ENCODE measurements around the gene SLC7A1. TPM values are rescaled to one million over a fixed set of nuclear protein-coding genes. Genes with fewer than 3 reads are reported as not detected.

Gene SLC7A1
- polyA plus RNA-seq, 1 donor, result 14.6 TPM

DNA sequence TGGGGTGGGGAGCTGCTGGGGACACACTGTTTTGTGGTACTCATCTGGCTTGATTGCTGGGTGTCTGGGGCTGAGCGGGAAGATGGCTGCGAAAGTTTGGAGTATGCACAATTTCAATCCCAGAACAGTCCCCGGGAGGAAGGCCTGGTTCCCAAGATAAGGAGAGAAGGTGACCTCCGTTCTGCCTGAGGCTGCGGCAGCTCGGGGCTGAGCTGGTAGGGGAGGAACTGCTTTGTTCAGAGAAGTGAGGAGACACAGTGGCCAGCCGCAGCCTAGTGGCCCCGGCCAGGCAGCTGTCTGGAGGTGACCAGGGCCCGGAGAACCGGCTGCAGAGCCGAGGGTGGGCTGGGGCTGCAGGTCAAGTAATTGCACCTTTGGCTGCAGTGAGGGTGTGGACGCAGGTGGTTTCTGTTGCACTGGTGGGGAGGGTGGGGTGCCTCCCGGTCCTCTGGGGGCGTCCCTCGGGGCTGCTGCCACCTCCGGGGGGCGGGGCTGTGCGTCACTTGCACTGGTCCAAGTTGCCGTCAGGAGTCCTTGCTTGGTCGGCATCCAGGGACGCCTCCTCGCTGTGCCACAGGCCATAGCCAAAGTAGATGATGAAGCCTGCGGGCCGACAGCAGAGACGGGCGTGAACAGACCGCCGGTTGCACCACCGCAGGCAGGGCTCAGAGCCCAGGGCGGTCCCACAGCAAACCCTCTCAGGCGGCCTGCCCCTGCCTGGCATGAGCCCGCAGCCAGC lies 81.3 kb downstream of the SLC7A1 start:
- H3K27ac ChIP-seq (ENCODE audit: low read length), result no peak overlapping the region
- peaks cover 4% of the 10 kb centered on the region for H3K4me1 ChIP-seq (ENCODE audit: control insufficient read depth, insufficient read depth, low read length)
- WGBS (ENCODE audit: insufficient coverage, low lambda C conversion rate), result no CpG with 5 or more reads among the region's 32 CpGs
- DNase-seq, result no peak
- H3K9me3 ChIP-seq (ENCODE audit: control insufficient read depth, low read depth, low read length), result no peaks in the 10 kb centered on the region
- no peak overlapping the region for H3K4me3 ChIP-seq (ENCODE audit: low read length)
- H3K27me3 ChIP-seq (ENCODE audit: control insufficient read depth, insufficient read depth, low read length), result no peaks in the 10 kb centered on the region
- peaks cover 40% of the 10 kb centered on the region for H3K36me3 ChIP-seq (ENCODE audit: control insufficient read depth, insufficient read depth, low read length)

DNA sequence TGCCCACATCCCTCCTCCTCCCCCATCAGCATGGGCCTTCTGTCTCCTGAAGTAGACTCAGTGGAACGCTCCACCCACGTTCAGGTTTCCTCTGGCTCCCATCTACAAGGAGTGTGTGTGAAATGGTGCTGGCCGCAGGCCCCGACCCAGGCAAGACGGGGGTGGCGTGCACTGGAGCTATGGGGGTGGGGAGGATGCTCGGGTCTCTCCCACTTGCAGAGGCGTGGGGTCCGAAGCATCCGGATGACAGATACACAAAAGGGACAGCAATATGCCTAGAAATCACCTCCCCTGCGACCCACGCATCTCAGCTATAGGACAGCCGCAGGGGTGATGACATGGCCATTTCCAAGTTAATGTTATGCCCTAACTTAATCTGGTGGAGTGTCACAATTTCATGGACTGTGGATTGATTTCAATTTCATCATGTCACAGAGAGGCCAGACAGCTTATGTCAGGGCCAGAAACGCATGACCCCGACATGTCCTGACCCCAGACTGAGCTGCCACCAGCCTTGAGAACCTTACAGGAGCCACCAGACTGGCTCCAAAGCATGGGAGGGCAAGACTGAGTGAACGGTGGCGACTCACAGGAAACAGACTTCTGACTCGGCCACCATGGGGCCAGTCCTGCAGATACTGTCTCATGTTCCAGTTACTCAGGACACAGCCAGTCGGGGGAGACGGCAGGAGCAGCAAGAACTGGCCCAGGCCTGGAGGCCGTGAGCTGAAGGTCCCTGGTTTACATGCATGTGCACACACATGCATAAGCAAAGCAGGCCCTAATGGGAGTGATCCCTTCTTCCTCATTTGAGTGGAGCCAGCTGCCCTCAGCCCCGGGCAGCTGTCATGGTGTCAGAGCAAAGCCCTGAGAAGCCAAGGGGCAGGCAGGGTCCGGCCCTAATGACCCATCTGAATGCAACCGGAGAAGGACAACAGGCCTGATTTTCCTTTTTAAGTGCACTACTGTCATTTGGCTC lies 82.2 kb downstream of the SLC7A1 start:
- peaks cover 10% of the 10 kb centered on the region for H3K4me1 ChIP-seq (ENCODE audit: control insufficient read depth, insufficient read depth, low read length)
- DNase-seq, result no peak
- no CpG with 5 or more reads among the region's 24 CpGs for WGBS (ENCODE audit: insufficient coverage, low lambda C conversion rate)
- no peak overlapping the region for H3K27ac ChIP-seq (ENCODE audit: low read length)
- H3K4me3 ChIP-seq (ENCODE audit: low read length), result no peak overlapping the region
- H3K9me3 ChIP-seq (ENCODE audit: control insufficient read depth, low read depth, low read length), result no peaks in the 10 kb centered on the region
- H3K27me3 ChIP-seq (ENCODE audit: control insufficient read depth, insufficient read depth, low read length), result no peaks in the 10 kb centered on the region
- H3K36me3 ChIP-seq (ENCODE audit: control insufficient read depth, insufficient read depth, low read length), result peaks cover 38% of the 10 kb centered on the region

DNA sequence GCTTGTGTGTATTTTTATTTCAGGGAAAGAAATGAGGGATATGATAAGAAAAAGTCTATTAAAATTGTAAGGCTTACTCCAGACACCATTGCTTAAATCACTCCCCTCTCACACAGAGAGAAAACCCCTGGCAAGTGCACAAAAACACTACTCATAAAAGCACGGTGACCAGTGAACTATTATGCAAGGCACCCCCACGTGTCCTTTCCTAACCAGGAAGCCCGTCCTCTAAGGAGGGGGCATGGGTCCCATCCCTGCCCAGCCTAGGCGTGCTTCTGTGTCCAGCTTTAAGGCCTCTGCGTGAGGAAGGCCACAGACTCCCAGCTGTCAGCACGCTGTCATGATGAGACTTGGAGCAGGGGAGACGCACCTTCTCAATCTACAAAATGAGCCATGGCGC lies 83.5 kb downstream of the SLC7A1 start:
- WGBS (ENCODE audit: insufficient coverage, low lambda C conversion rate), result 92% methylated on average over 2 of the region's 8 CpGs
- H3K36me3 ChIP-seq (ENCODE audit: control insufficient read depth, insufficient read depth, low read length), result peaks cover 29% of the 10 kb centered on the region

DNA sequence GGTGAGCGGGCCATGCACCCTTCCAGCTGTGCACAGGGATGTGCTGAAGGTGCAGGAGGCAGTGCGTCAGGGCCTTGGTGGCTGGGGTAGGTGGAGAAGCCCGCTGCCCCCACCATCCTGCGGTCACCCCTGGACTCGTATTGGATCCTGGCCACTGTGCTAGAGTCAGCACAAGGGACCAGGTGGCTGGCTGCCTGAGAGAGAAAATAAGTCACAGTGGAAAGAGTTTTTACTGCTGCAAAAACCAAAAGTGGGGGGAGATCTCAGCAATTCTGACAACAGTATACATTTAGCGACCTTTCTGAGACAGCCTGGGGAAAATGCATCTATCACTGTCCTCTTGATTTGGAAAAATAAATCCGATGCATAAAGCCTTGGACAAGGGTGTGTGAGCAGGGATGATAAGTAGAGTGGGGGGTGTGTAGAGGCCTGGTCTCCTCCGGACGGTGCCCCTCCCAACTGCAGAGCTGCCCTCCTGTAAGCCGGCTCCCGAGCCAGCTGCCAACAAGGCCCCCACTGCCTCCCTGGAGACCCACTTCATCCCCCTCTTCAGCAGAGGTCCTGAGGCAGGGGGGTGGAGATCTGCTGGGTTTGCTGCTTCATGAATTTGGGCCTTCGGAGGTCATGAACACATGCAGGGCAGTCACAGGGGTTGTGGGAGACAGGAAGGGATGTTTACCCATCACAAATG lies 84.2 kb downstream of the SLC7A1 start:
- Histone ChIP-seq H3K36me3 (ENCODE audit: control insufficient read depth, insufficient read depth, low read length) (peaks cover 24% of the 10 kb centered on the region), H3K4me3 (ENCODE audit: low read length) (no peak overlapping the region), H3K9me3 (ENCODE audit: control insufficient read depth, low read depth, low read length) (no peaks in the 10 kb centered on the region), H3K27ac (ENCODE audit: low read length) (no peak overlapping the region), H3K4me1 (ENCODE audit: control insufficient read depth, insufficient read depth, low read length) (peaks cover 11% of the 10 kb centered on the region), H3K27me3 (ENCODE audit: control insufficient read depth, insufficient read depth, low read length) (no peaks in the 10 kb centered on the region)
- no CpG with 5 or more reads among the region's 12 CpGs for WGBS (ENCODE audit: insufficient coverage, low lambda C conversion rate)
- DNase-seq, result no peak

More for the DNA sequence above, 83.5 kb downstream of the SLC7A1 start:
- Histone ChIP-seq H3K27ac (ENCODE audit: low read length) (no peak overlapping the region), H3K27me3 (ENCODE audit: control insufficient read depth, insufficient read depth, low read length) (no peaks in the 10 kb centered on the region), H3K4me1 (ENCODE audit: control insufficient read depth, insufficient read depth, low read length) (peaks cover 11% of the 10 kb centered on the region), H3K4me3 (ENCODE audit: low read length) (no peak overlapping the region), H3K9me3 (ENCODE audit: control insufficient read depth, low read depth, low read length) (no peaks in the 10 kb centered on the region)
- DNase-seq, result no peak

DNA sequence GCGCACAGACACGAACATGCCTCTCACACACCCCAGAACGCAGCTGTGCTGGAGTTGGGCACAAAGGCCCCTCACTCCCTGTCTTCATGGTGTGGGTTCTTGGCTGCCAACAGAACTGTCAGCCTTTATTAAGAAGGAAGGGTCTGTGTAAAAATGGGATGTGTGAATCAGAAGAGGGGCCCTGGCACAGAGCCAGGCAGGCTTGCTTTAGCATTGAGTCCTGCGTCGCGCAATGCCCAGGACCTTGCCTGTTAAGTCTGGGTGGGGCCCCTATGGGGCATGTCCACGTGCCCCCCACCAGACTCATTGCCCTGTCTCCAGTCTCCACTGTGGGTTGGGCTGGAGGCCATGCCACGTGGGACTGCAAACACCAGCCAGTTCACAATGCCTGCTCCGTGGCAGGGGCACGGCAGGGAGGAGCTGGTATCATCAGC lies 84.8 kb downstream of the SLC7A1 start:
- H3K27me3 ChIP-seq (ENCODE audit: control insufficient read depth, insufficient read depth, low read length), result no peaks in the 10 kb centered on the region
- peaks cover 11% of the 10 kb centered on the region for H3K4me1 ChIP-seq (ENCODE audit: control insufficient read depth, insufficient read depth, low read length)
- no CpG with 5 or more reads among the region's 10 CpGs for WGBS (ENCODE audit: insufficient coverage, low lambda C conversion rate)
- no peak overlapping the region for H3K4me3 ChIP-seq (ENCODE audit: low read length)
- peaks cover 20% of the 10 kb centered on the region for H3K36me3 ChIP-seq (ENCODE audit: control insufficient read depth, insufficient read depth, low read length)
- DNase-seq, result no peak
- H3K27ac ChIP-seq (ENCODE audit: low read length), result no peak overlapping the region
- H3K9me3 ChIP-seq (ENCODE audit: control insufficient read depth, low read depth, low read length), result no peaks in the 10 kb centered on the region

DNA sequence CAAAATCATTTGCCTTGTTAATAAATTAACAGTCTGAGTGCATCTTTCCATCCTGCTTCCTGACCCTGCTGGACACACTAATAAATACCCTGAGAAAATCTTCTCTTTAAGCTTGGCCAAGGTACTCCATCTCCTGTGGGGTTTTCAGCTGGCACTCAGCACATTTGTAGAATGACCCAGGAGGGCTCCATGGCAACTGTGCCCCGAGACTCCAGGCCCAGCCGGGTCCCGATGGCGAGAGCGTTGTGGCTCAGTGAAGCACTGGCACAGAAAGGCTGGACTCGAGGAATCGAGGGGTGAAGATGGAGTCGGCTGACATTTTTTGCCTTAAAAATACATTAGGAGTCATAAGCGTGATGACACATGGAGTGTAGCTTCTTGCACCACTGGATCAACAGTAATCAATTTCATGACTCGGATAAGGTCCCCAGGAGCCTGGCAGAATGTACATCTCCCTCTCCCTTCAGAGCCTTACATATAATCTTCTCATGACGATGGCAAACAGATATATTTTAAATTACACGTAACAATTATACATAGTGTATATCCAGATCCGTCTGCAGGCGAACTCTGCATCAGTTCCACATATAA lies 85.4 kb downstream of the SLC7A1 start:
- peaks cover 16% of the 10 kb centered on the region for H3K36me3 ChIP-seq (ENCODE audit: control insufficient read depth, insufficient read depth, low read length)
- no peak for DNase-seq
- H3K27ac ChIP-seq (ENCODE audit: low read length), result no peak overlapping the region
- whole genome bisulfite sequencing (ENCODE audit: insufficient coverage, low lambda C conversion rate), result no CpG with 5 or more reads among the region's 14 CpGs
- H3K4me1 ChIP-seq (ENCODE audit: control insufficient read depth, insufficient read depth, low read length), result peaks cover 11% of the 10 kb centered on the region
- H3K4me3 ChIP-seq (ENCODE audit: low read length), result no peak overlapping the region
- H3K9me3 ChIP-seq (ENCODE audit: control insufficient read depth, low read depth, low read length), result no peaks in the 10 kb centered on the region
- H3K27me3 ChIP-seq (ENCODE audit: control insufficient read depth, insufficient read depth, low read length), result peaks cover 3% of the 10 kb centered on the region

DNA sequence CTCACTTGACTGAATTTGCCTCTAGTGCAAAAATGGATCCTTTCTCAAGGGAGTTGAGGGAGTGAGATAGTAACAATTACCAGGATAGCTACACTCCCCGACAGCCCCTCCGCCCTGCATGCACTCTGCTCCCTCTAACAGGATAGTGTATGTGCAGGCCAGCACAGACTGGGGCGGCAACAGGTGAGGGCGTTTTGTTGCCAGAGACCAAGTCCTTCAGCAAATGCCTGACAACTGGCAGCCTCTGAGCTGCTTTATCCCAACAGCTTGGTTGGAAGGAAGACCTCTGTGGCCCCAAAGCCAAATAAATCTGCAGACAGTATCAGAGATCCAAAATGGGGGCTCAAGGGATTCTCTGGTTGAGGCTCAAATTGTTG lies 86.6 kb downstream of the SLC7A1 start:
- WGBS (ENCODE audit: insufficient coverage, low lambda C conversion rate), result no CpG with 5 or more reads among the region's 4 CpGs
- H3K27ac ChIP-seq (ENCODE audit: low read length), result peak overlapping the region; percentile 81
- peaks cover 10% of the 10 kb centered on the region for H3K27me3 ChIP-seq (ENCODE audit: control insufficient read depth, insufficient read depth, low read length)
- H3K4me3 ChIP-seq (ENCODE audit: low read length), result no peak overlapping the region
- no peaks in the 10 kb centered on the region for H3K9me3 ChIP-seq (ENCODE audit: control insufficient read depth, low read depth, low read length)
- no peak for DNase-seq
- peaks cover 11% of the 10 kb centered on the region for H3K36me3 ChIP-seq (ENCODE audit: control insufficient read depth, insufficient read depth, low read length)
- H3K4me1 ChIP-seq (ENCODE audit: control insufficient read depth, insufficient read depth, low read length), result peaks cover 11% of the 10 kb centered on the region

DNA sequence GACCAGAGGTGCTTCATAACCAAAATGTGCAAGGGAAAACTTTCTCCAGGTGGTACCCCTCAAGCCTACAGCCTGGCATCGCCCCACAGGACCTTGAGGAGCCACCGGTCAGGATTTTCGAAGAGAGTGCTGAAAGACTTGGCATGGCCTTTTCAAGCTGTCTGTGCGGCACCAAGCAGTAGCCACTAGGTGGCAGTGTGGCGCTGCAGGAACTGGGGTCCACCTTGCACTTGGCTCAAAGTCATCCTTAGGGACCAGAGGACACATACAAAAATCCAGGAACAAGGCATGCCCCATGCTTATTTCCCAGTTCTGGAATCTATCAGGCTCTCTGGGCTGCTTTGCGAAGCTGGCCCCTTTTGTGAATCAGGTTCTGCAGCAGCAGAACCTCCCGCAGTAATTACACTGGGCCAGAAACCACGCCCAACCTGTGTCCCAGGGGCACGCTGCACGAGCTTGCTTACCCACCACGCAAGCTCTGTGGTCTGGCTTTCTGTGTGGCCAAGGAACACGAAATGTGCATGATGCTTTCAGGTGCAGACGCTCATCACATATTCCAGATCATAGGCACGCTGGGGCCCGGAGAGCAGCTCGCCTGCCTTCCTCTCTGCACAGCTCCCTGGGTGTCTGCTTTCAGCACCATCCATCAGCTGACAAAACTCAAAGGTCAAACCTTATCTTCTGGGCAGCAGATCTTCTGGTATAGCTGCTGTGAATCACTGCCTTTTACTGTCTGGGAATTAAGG lies 87.2 kb downstream of the SLC7A1 start:
- Histone ChIP-seq H3K9me3 (ENCODE audit: control insufficient read depth, low read depth, low read length) (no peaks in the 10 kb centered on the region), H3K4me3 (ENCODE audit: low read length) (no peak overlapping the region), H3K27ac (ENCODE audit: low read length) (peak overlapping the region; percentile 81), H3K4me1 (ENCODE audit: control insufficient read depth, insufficient read depth, low read length) (peaks cover 11% of the 10 kb centered on the region), H3K36me3 (ENCODE audit: control insufficient read depth, insufficient read depth, low read length) (peaks cover 5% of the 10 kb centered on the region), H3K27me3 (ENCODE audit: control insufficient read depth, insufficient read depth, low read length) (peaks cover 11% of the 10 kb centered on the region)
- no CpG with 5 or more reads among the region's 16 CpGs for WGBS (ENCODE audit: insufficient coverage, low lambda C conversion rate)
- peak; percentile 88 to 95 for DNase-seq

DNA sequence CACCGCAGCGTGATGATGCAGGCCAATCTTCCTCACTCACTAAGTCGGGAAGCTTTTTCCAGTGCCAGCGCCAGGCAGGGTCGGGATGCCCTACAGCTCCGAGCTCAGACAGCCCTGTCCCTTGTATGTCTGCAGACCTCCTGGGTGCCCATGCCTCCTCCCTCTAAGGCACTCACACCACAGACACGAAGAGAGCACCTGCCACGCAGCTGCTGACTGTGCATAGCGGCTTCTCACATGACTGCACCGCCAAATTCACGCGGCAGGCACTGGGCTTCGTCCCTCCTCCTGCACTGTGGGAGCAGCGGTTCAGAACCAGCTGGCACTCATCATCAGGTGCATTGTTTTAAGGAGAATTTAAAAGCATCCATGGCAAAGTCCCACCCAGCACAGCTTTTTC lies 88.1 kb downstream of the SLC7A1 start:
- Histone ChIP-seq H3K4me3 (ENCODE audit: low read length) (no peak overlapping the region), H3K36me3 (ENCODE audit: control insufficient read depth, insufficient read depth, low read length) (peaks cover 5% of the 10 kb centered on the region), H3K9me3 (ENCODE audit: control insufficient read depth, low read depth, low read length) (no peaks in the 10 kb centered on the region), H3K27me3 (ENCODE audit: control insufficient read depth, insufficient read depth, low read length) (peaks cover 20% of the 10 kb centered on the region), H3K4me1 (ENCODE audit: control insufficient read depth, insufficient read depth, low read length) (peaks cover 11% of the 10 kb centered on the region), H3K27ac (ENCODE audit: low read length) (no peak overlapping the region)
- no CpG with 5 or more reads among the region's 14 CpGs for WGBS (ENCODE audit: insufficient coverage, low lambda C conversion rate)
- DNase-seq, result no peak
